Central memory CD4-positive, alpha-beta T cell (primary cell): ENCODE results near the gene ANKRD6.

ENCODE experiments used
- DNase-seq: peaks from one replicate; pipeline ENCODE4 v3.0.0; 2022

The ANKRD6 gene

DNA sequence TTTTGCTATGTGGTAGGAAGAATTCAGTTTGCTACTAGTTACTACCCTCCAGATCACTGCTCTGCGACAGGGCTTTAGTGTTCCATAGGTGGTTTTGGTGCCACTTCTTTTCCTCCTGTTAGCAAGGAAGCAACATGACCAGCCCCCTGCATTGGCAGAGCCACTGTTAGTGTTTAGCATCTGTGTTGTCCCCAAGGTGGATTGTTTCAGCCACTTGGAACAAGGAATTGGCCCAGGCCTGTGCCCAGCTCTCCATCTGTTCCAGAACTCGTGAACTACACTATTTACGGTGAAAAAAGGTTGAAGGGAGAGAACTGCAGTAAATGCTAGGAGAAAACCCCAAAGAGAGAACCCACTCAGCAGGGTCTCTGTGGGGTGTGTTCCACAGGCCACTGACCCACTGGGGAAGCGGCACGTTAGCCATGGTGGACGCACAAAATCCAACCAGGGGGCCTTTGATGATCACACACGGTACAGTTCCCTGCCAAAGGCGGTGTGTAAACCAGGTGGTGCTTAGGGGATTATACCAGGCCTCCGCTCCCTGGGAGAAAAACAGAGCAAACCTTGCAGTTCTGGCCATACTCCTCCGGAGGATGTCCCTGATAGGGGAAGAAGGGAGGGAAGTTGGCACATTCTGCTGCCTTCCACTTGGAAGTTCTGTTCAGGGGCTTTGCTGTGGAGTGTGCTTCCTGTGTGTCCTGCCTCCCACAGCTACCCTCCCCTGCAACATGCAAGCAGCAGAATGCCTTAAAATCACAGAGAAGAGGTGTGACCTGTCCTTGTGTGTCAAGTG, 133.3 kb downstream of the ANKRD6 start:
- no peak for DNase-seq

DNA sequence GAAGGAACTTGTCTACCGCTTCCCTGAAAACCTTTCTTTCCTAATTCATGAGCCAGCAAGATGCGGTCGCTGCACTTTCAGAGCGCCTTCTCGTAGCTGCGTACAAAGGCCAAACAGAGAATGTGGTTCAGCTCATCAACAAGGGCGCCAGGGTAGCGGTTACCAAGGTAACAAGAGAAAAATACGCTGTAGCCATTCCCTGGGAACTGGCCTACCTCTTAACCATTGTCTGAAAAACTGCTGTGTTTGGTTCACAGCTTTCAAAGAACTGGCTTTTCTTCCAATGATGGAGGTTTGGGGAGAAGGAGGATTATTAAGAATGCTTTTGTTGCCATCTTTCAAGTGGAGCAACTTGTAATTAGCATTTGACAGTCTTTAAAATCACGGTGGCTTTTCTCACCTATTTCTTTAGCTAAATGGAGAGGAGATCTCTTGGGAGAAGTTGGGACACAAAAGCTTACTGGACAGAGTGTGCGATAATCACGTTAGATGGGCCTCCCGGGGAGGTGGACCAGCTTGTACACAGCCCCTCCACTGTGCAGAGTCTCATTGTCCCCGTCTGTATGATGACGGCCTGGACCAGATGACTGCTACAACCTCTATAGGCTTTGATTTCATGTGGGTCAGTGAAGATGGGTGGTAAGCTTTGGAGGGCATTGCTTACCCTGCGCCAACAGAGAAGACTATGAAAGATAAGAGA, 134.1 kb downstream of the ANKRD6 start:
- no peak for DNase-seq

DNA sequence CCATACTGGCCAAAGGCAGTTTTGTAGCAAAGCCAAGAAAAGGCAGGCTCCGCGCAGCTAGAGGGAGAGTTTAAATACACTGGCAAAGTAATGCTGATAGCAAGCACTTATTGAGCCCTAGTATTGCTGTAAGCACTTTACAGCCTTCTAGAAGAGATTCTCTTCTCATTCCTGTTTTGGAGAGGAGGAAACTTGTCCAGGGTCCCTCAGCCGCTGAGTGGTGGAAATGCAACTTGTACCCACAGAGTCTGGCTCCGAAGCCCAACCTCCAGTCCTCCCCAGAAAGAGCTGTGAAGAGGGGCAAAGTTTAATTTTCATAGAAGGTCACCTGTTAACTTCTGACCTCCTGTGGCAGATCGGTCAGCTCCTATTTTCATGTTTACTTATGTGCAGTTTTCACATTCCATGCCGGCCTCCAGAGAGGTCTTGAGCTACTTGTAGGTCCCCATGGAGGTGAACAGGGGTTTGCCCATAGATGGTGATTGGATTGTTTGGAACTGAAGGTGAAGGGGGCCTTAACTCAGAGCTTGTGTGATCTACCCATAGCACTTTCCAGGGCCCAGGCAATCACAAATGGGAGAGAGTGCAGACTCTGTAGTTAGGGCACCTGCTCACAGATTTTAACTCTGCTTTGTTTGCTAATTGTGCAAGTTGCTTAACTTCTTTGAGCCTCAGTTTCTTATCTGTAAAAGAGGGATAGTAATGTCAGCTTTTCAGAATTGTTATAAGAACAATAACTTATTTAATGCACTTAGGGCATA, 134.9 kb downstream of the ANKRD6 start:
- DNase-seq: no peak

DNA sequence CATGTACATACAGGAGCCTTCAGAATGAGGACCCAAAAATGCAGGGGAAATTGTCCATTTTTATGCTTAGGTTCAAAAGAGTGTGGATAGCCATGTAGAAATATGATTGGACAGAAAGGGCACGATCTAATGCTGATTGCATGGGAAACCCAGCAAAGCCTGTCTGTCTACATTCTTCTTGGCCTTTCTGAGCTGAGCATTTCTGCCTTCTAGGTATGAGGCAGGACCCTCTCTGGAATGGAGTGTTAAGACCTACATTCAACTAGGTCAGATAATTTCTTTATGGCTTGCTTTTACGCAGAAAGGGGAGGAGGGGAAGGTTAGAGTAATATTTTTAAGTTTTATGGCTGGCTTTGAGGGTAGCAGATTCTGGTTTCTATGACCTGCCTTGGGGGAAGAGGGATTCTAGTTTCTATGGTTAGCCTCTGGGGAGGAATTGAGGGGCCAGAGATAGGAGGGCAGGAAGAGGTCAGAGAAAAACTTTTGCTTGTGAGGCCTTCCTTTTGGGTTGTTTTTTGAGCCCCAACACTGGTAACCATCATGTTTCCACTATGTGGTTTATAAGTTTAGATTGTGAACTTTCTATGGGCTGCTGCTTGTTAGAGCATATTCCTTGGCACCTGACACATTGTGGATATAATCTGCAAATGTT, 142.1 kb downstream of the ANKRD6 start:
- DNase-seq: no peak

DNA sequence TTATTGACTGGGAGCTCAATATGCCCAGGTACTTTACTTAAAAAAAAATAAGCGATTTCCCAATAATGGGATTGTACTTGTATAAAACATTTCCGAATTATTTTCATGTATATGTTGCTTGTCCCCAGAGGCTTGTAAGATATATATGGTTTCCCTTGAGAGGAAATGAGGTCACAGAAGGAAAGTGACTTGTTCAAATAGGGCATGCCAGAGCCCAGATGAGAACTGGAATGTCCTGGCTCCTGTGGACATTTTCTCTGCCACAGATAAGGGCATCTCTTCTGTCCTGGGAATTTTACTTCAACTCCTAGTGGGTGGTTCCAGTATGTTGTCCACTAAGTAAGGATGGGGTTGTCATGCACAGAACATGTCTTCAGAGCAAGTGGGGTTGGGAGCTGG, 142.6 kb downstream of the ANKRD6 start:
- DNase-seq: no peak

DNA sequence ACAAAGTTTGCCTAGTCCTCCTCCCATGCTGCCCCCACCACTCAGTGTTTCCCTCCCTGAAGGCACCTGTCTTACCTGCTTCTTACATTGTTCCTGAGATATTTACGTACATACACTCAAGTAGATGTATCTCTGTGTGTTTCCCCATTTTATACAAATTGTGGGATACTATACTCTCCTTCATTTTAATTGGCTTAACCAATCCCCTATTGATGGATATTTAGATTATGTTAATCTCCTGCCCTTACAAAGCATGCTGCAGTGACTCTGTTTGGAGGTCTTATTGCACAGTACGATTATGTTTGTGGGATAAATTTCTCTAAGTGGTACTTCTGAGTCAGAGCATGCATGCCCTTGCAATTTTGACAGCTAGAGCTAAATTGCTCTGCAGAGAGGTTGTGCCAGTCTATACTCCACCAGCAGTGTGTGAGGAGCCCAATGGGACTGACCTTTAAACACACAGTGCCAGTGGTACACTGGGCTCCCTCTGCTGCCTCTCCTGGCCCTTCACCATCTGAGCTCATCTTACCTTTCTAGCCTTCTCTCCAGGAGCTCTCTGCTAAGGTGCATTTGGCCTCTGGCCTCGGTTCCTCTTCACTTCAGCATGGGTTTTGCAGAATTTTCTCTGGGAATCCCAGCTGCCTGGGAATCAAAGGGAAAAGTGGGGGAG, 148.2 kb downstream of the ANKRD6 start:
- no peak for DNase-seq

DNA sequence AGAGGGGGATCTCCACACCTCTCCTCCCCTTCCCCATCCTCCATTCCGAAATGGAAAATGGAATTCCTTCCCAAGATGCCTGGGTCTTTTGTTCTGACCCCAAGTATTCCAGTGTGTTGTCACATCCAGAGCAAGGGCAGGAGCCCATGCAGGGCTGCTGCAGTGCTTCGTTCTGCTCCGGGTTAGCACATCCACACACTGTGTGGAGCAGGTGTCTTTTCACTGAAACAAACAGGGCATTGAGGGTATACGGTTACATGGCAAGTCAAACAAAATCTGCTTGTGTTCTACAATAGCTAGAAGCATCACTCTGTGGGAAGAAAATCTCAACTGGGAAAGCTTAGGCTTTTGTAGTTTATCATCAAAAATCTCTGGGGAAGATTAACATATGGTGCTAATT, 148.7 kb downstream of the ANKRD6 start:
- no peak for DNase-seq

DNA sequence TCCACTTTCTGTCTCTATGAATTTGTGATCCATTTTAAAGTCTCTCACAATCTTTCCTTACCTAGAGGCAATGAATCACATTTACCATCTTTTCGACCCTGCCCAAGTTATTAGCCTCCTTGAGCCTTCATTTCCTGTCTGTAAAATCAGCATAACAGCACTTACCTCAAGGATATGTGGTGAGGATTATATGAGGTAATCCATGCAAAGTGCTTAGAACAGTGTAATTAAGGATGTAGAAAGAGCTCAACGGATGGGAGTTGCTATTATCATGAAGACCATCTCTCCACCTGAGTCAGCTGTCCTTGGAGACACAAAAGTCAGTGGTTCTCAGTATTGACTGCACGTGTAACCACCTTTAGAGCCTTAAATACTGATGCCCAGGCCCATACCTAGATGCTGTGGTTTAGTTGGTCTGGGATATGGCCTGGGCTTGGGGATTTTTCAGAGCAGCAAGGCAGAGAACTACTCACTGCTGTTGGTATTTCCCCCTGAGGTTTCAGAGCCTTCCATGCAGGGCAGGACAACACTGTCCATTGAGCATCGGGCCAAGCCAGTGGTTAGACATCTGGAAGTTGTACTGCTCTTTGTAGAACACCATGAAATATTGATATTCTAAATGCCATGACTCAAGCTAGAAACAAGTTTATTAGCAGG, 149.8 kb downstream of the ANKRD6 start:
- DNase-seq: no peak

DNA sequence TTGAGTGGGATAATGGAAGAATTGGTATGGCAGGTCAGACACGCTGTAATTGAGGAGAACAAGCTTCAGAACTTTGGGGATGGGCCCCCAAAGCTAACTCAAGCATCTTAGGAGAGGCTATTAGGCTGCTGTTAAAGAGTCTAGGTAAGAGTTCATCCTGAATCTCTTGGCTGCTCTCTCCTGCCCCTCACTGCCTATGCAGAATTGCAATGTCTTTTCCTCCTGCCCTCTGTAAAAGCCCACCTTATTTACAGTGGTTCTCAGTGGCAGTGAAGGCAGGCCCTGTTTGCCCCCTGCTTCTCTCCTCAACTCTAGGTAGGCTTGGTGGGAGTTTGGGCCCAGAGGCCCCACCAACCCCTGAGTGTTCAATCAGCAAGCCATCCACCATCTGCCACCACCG, 150.6 kb downstream of the ANKRD6 start:
- no peak for DNase-seq

DNA sequence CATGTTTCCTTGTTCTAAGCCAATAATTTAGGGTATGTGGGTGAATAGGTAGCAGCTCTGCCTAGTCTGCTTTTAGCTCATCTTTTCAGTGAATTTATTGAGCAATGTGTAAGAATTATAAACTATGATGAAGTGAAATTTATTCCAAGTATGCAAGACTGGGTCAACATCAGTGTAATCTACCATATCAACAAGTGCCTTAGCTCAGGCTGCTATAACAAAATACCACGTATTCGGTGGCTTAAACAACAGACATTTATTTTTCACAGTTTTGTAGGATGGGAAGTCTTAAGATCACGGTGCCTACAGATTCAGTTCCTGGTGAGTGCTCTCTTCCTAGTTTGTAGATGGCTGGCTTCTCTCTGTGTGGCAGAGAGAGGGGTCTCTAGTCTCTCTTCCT, 151.6 kb downstream of the ANKRD6 start:
- DNase-seq: no peak

DNA sequence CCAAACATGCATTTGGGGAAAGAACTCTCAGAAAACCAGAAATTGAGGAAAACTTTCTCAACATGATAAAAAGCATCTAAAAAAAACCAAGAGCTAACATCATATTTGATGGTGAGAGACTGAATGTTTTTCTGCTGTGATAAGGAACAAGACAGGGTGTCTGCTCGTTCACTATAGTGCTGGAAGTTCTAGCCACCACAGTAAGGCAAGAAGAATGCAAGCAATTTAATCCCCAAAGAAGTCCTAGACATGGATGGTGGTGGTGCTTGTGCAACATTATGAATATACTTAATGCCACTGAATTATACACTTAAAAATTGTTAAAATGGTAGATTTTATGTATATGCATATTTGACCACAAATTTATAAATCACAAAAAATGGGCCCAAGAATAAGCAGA, 152.2 kb downstream of the ANKRD6 start:
- DNase-seq: no peak

DNA sequence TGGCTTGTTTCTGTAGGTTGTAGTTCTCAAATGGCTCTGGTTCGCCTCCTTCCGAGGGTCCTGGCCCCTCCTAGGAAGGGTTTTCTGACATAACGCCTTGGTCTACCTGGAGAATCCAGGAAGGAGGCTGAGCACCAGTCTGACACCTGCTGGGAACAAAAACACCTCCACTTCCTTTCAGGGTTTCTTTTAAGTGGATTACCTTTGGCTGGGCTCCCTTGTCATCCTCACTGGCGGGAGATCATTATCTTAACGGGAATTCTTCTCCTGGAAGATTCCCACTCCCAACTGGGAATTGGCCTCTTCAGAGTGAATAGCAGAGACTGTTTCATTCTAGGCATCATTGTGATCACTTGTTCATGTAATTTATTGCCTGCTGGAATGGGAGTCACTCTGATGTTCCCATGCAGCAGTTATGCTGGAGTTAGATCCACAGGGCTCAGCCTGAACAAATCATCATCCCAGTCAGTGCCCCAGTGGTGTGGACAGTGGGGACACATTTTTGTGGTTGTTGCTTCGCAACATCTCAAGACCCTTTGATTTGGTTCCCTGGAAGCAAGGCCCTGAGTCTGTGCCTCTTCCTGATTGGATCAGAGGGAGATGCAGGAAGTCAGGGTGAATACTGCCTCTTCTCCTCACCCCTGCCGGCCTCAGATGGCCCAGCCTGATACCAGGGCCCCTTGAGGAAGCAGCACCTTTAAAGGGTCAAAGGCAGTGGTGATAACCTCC, 156.5 kb downstream of the ANKRD6 start:
- DNase-seq: no peak

DNA sequence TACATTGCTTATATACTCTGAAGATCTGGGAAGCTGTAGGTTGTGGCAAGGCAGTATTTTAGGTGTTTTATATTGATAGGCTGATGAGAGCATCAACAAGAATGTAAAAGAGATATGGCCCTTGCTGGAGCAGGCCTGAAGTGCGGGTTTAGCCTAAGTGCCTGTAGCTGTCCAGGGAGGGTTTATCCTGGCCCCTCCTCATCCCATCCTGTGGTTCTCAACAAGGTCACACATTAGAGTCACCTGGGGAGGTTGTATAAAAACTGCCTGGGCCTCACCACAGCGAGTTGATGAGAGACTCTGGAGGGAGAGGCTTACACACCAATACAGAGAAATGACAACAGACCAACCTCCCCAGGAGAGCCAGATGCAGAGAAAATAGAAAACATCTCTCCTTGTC, 157.2 kb downstream of the ANKRD6 start:
- DNase-seq: no peak

DNA sequence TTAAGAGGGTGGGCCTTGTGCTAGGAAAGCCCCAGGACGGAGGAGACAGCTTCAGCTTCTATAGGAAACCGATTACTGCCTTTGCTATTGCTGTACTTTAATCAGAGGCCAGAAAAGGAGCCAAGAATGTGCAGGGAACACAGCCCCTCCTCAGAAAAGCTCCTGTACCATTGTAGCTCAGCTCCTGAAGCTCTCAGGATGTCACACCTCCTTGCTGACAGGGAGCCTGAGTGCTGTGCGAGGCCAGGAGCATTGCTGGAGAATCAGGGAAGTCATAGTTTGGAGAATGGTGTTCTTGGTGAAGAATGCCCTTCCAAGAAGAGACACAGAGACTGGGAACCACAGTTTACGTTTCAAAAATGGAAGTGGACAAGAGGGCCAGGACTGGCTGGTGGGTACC, 158.8 kb downstream of the ANKRD6 start:
- DNase-seq: no peak

DNA sequence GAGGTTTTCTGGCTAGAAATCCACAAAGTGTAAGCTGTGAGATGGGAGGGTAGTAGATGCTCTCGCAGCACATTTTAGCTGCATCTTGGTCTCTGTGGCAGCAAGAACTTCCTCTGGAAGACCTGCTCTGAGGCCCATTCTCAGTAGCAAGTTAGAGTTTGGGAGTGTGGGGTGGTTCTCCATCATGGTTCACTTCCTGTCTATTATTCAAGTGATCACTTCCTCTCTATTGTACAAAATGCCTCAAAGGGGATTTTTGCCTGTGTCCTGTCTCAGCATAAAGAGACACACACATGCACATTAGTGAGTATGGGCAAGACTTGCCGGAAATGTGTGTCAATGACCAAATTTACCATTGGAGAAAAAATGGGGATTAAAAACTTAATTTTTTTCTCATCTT, 163.1 kb downstream of the ANKRD6 start:
- peak; percentile 12 for DNase-seq

DNA sequence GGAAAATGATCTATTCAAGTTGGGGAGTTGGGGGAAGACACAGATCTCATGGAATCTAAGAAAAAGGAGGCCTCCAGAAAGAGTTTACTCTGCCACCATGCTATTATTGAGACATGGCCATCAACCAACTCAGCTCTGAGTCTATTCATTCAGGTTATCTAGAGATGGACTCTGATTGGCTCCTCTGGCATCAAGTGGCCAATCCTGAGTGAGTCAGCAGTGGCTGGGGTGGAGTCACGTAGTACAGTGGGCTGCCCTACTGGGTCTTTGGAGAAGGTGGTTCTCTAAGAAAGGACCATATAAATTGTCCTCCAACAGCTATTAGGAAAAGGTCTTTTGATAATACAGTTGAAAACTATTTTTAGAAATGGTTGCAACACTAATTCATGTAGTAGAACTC, 163.5 kb downstream of the ANKRD6 start:
- no peak for DNase-seq

DNA sequence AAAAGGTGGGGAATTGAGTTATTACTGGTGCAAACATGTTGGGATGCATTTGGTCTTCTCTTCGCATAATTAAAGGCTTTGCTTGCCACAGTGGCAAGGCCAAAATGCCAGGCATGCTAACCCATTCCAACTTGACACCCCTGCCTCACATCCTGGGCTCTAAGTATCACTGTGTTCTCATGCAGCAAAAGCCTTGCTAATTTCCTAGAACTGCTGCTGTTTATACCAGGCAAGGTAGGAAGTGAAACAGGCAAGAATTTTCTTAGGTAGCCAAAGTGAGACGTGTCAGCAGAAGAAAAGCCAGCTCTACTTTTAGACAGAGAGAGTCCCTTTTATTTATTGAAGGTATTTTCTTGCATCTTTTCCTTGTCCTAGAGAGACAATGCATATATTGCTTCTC, 164.4 kb downstream of the ANKRD6 start:
- no peak for DNase-seq

DNA sequence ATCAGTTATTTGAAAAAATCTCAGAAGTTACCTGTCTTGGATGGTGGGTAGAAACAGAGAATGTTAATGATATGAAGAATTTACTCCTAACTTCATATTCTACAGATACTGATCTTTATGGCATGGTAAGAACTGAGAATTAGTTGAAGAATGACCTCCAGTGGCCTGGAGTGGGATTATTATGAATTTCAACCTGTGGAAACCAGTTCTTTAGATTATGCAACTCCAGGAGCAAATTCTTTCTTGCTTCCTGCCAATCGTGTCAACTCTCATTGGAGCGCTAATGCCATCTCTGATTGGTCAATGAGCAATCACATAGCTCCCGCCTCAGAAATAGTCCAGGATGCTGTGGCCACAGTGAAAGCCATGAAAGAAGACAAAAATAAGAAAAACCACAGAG, 165.0 kb downstream of the ANKRD6 start:
- DNase-seq: no peak

DNA sequence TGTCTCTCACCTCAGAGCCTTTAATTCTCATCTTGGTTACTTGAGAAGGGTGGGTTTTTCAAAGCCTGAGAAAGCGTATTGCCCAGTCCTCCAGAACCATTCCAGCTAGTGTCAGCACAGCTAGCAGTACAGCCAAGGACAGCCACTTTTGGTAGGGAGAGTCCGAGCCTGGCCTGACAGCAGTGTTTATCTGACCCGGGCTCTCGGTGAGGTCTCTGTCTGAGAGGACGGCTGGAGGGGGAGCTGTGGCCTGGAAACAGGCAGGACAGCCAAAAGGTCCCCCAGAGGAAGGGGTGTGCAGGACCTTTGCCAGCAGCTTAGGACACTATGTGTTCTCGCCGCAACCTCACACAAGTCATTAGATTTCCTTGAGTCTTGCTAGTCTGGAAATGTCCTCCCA, 166.8 kb downstream of the ANKRD6 start:
- no peak for DNase-seq

DNA sequence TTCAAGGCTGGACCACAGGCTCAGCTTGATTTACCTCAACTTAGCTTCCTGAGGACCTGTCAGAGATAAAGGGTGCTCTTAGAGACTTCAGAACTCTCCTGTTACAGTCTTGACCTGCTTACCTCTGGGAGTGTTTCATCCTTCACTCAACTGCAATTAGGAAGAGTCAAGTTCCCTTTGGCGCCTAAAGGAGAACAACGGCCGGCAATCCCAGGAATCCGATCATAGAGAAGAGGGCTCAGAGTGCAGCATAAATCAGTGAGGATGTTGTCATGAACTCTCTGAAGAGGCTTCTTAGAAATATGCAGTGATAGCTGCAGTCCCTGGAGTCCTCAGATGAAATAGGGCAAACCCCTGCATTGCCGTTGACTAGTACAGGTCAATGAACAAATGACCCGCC, 169.2 kb downstream of the ANKRD6 start:
- DNase-seq: no peak

DNA sequence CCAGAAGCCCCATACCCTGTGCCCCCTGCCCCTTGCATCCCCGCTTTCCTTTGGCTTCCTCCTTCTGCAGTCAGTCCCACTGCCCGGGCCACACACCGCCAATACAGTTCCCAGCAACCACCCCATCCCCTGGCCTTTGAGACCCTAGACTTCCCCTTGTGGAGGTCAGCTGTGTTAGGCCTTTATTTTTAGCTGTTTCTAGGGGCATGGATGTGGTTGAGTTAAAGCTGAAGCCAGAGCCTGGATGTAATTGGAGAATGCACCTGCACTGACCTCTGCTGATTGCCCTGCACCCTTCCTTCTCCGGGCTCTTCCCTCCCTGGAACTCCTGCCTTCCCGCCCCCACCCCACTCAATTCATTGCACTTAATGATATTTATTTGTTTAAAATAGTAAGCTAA, 171.7 kb downstream of the ANKRD6 start:
- DNase-seq: no peak

DNA sequence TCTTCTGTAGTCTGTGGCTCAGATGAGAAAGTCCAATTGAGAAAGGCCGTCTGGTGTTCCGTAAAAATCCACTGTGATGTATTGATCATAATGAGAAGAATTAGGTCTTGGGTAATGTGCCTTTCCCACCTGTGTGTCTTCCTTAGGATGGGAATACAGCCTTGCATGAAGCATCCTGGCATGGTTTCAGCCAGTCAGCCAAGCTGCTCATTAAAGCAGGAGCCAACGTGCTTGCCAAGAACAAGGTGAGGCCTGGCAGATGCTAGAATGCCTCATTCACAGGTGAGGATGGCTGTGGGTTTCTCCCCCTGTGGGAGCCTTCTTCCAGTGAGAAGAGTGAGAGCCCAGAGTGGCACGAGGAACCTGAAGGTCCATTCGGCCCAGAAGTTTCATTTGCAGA, 172.9 kb downstream of the ANKRD6 start:
- no peak for DNase-seq
